Spleen (tissue), 7 donors: ENCODE measurements around the gene CADM2.

Source experiments
- POLR2A ChIP-seq, 3 donors: fragments of 450-650 bp; IDR thresholded peaks; one replicate each; pipeline ENCODE4 v1.5.1; 2017; ENCODE audit warnings: antibody characterized with exemption in 3 of 3, mild to moderate bottlenecking in 1 of 3
- TF ChIP-seq, protein P1 (sequence below), 11 experiments: fragments of 200-600 bp in 7 of 11; fragments of 450-650 bp in 4 of 11; sonication (generic) in 4 of 11; IDR thresholded peaks in 8 of 11; conservative IDR thresholded peaks in 3 of 11; 1 replicate in 7 of 11; 2 replicates in 4 of 11; pipeline versions ENCODE4 v1.4.0 to v1.8.0; 2016 to 2021; ENCODE audit warnings: antibody characterized with exemption in 11 of 11, inconsistent platforms in 4 of 11, mild to moderate bottlenecking in 1 of 11
- donor health status: DM: no; HTN: no; CAD: no; lungs with moderate emphysema.
- donor health status: DM: no; HTN: no; CAD: no.
- donor health status: DM: no; HTN: no; CAD: no.

DNA sequence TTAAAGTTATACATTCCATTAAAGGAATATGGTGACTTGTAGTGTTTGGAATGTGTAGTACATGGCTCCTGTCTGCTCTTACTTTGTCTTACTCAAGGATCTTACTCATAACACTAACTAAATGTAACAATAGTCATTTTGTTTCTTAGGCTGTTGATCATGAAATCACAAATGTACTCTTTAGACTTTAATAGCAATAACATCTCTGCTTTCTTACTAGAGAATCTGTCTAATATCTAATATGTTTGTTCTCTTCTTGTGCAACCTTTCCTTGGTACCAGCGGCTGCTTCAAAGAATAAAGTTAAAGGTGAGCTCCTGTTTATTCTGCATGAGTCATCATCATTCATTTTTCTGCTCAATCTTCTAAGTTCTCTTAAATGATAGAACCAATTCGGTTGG, 767.5 kb downstream of the CADM2 start:
- TF ChIP-seq POLR2A (IDR thresholded peaks at IDR 0.05): no peak
- TF ChIP-seq, protein P1, sequence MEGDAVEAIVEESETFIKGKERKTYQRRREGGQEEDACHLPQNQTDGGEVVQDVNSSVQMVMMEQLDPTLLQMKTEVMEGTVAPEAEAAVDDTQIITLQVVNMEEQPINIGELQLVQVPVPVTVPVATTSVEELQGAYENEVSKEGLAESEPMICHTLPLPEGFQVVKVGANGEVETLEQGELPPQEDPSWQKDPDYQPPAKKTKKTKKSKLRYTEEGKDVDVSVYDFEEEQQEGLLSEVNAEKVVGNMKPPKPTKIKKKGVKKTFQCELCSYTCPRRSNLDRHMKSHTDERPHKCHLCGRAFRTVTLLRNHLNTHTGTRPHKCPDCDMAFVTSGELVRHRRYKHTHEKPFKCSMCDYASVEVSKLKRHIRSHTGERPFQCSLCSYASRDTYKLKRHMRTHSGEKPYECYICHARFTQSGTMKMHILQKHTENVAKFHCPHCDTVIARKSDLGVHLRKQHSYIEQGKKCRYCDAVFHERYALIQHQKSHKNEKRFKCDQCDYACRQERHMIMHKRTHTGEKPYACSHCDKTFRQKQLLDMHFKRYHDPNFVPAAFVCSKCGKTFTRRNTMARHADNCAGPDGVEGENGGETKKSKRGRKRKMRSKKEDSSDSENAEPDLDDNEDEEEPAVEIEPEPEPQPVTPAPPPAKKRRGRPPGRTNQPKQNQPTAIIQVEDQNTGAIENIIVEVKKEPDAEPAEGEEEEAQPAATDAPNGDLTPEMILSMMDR (IDR thresholded peaks at IDR 0.05 in 8 of 11, conservative IDR thresholded peaks at IDR 0.05 in 3 of 11): no peak
